Measurements from ENCODE around the gene GP1BB.

The GP1BB gene

GRCh38 chr22:19756288-19757128, 33.2 kb downstream of the GP1BB start:
- DNase-seq (ENCODE audit: low spot score), result peak; percentile 58

- no peak for DNase-seq (ENCODE audit: low spot score)
These were observed 34.0 kb downstream of the GP1BB start for GRCh38 chr22:19757140-19757984.

- no peak for DNase-seq (ENCODE audit: low spot score)
These were observed 34.9 kb downstream of the GP1BB start for GRCh38 chr22:19757985-19758895.

- DNase-seq (ENCODE audit: low spot score), result no peak
These were observed 35.6 kb downstream of the GP1BB start for GRCh38 chr22:19758896-19759426.

GRCh38 chr22:19759427-19760057, 36.2 kb downstream of the GP1BB start:
- no peak for DNase-seq (ENCODE audit: low spot score)

GRCh38 chr22:19760058-19760950, 37.0 kb downstream of the GP1BB start, which contains the start of gene TBX1:
Gene TBX1 (plus strand): TSS chr22:19760778. CDS start chr22:19760844, 66 bp downstream.
- DNase-seq (ENCODE audit: low spot score), result peak; percentile 58

GRCh38 chr22:19760951-19761724, 37.8 kb downstream of the GP1BB start:
- peak; percentile 51 for DNase-seq (ENCODE audit: low spot score)

- DNase-seq (ENCODE audit: low spot score), result no peak
These were observed 38.6 kb downstream of the GP1BB start for GRCh38 chr22:19761725-19762567.

- no peak for DNase-seq (ENCODE audit: low spot score)
These were observed 39.5 kb downstream of the GP1BB start for GRCh38 chr22:19762568-19763457.

- DNase-seq (ENCODE audit: low spot score), result no peak
These were observed 40.3 kb downstream of the GP1BB start for GRCh38 chr22:19763458-19764298.

GRCh38 chr22:19764299-19764593, 40.9 kb downstream of the GP1BB start:
- DNase-seq (ENCODE audit: low spot score), result no peak

GRCh38 chr22:19764636-19765476, 41.5 kb downstream of the GP1BB start:
- DNase-seq (ENCODE audit: low spot score), result no peak

- peak; percentile 53 for DNase-seq (ENCODE audit: low spot score)
These were observed 42.3 kb downstream of the GP1BB start for GRCh38 chr22:19765477-19766239.

GRCh38 chr22:19766240-19766510, 42.8 kb downstream of the GP1BB start:
- no peak for DNase-seq (ENCODE audit: low spot score)

Data from AG20443 (cell line).